ENCODE data around the gene RNASE13. TPM values are rescaled to one million over a fixed set of nuclear protein-coding genes. Genes with fewer than 3 reads are reported as not detected.
A peak's percentile ranks its signal among the peaks of the same experiment; 100 is the strongest.

Gene RNASE13
- total and polyA plus RNA-seq, 2 donors: not detected

DNA sequence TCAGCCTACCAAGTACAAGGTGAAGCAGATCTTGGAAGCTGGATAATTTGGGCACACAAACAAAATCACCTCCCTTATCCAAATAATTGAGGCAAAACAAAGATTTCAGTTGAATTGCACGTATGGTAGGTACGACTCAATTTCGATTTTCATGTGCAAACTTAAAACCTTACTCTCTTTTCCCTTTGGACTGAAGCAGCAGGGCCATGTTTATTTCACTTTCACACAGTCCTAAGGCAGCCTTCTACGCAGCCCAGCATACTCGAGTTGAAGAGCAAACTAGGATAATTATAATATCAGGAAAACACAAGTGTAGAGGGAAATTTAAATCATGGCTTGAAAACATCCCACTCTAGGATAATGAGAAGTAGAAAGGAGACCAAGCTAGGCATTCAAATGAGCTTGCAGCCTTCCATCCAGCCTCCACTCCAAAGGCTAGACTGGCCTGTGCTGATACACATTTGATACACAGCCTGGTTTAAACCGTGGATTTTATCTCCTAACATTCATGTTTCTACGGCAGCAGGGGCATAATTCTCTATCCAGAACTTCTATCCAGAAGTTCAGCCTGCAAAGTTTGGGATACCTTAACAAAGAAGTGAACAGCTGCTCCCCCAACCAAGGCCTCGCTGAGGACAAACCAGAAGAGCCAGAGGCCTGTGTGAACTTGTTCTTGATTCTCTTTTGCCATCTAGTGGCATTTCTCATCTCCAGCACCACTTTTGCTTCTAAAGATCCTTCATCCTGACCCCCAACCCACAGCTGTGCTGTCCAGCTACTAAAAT is 5.2 kb upstream of the RNASE13 start:
- peaks cover 0 to 5% of the 10 kb centered on the region in 2 donors for H3K27me3 ChIP-seq (ENCODE audit: control insufficient read depth in 2 of 2, insufficient read depth in 1 of 2, low read length in 1 of 2)
- 78% methylated on average over 8 of the region's 8 CpGs for WGBS
- no peaks in the 10 kb centered on the region for H3K36me3 ChIP-seq (ENCODE audit: control insufficient read depth in 2 of 2, insufficient read depth in 2 of 2, low read length in 1 of 2)
- peaks cover 0 to 6% of the 10 kb centered on the region in 2 donors for H3K4me1 ChIP-seq (ENCODE audit: control insufficient read depth in 2 of 2, insufficient read depth in 2 of 2, low read length in 2 of 2)
- no peak overlapping the region for H3K4me3 ChIP-seq (ENCODE audit: low read length in 2 of 2)
- no peaks in the 10 kb centered on the region for H3K9me3 ChIP-seq (ENCODE audit: control insufficient read depth in 2 of 2, insufficient read depth in 1 of 2, low read length in 1 of 2)
- DNase-seq (ENCODE audit: low read depth in 6 of 9, low spot score in 9 of 9): peak in 8 of 9 donors; percentile 23 to 65 (median 26)
- H3K27ac ChIP-seq (ENCODE audit: low read depth in 1 of 2, low read length in 1 of 2): no peak overlapping the region

DNA sequence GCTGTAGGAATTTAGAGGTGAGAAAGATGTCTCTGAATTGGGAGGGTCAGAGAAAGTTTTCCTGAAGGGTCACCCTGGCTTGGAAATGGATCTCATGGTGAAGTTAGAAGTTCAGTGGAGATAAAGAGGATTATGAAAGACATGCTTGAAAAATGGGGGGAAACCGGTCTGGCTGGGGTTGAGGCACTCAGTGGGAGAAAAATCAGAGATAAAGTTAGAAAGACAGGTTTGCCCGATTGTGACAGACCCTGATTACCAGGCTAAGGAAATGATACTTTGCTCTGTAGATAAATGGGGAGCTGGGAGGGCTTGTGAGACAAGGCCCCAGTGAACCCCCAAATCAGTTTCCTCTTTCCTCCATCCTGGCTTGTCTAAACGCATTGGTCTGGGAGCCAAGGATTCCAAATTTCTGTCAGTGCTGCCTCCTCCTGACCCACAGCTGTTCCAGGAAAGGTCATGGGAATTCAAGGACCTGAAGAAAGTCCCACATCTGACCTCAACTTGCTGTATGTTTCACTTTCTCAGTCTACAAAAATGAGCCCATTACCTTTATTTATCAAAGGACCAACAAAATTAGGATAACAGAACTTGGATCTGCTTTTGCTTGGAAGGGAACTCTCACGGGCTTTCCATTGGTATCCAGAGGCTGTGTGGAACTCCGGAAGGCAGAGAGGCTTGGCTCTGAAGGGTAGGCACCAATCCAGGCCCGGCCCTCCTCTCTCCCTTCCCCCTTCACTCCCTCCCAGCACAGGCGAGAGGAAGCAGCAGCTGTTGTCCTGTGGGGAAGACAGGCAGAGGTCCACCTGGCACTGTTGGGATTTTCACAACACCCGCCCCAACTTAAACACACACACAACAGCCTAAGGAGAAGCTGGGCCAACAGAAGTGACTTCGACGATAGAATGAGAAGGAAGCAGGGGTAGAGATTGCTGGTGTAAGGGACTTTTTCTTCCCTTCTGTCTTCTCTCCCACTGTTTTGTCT is 4.1 kb upstream of the RNASE13 start:
- DNase-seq (ENCODE audit: low read depth in 6 of 9, low spot score in 9 of 9): no peak
- H3K27me3 ChIP-seq (ENCODE audit: control insufficient read depth in 2 of 2, insufficient read depth in 1 of 2, low read length in 1 of 2): peaks cover 0 to 5% of the 10 kb centered on the region in 2 donors
- no peak overlapping the region for H3K4me3 ChIP-seq (ENCODE audit: low read length in 2 of 2)
- WGBS: 90% methylated on average over 10 of the region's 10 CpGs
- H3K4me1 ChIP-seq (ENCODE audit: control insufficient read depth in 2 of 2, insufficient read depth in 2 of 2, low read length in 2 of 2): peaks cover 0 to 2% of the 10 kb centered on the region in 2 donors
- no peaks in the 10 kb centered on the region for H3K36me3 ChIP-seq (ENCODE audit: control insufficient read depth in 2 of 2, insufficient read depth in 2 of 2, low read length in 1 of 2)
- no peaks in the 10 kb centered on the region for H3K9me3 ChIP-seq (ENCODE audit: control insufficient read depth in 2 of 2, insufficient read depth in 1 of 2, low read length in 1 of 2)
- H3K27ac ChIP-seq (ENCODE audit: low read depth in 1 of 2, low read length in 1 of 2): peak overlapping the region in 1 of 2 donors; percentile 2

- Histone ChIP-seq H3K4me3 (ENCODE audit: low read length in 2 of 2) (no peak overlapping the region), H3K4me1 (ENCODE audit: control insufficient read depth in 2 of 2, insufficient read depth in 2 of 2, low read length in 2 of 2) (peaks cover 0 to 2% of the 10 kb centered on the region in 2 donors), H3K9me3 (ENCODE audit: control insufficient read depth in 2 of 2, insufficient read depth in 1 of 2, low read length in 1 of 2) (no peaks in the 10 kb centered on the region), H3K27me3 (ENCODE audit: control insufficient read depth in 2 of 2, insufficient read depth in 1 of 2, low read length in 1 of 2) (peaks cover 0 to 3% of the 10 kb centered on the region in 2 donors), H3K36me3 (ENCODE audit: control insufficient read depth in 2 of 2, insufficient read depth in 2 of 2, low read length in 1 of 2) (no peaks in the 10 kb centered on the region), H3K27ac (ENCODE audit: low read depth in 1 of 2, low read length in 1 of 2) (no peak overlapping the region)
- DNase-seq (ENCODE audit: low read depth in 6 of 9, low spot score in 9 of 9): no peak
- 95% methylated on average over 3 of the region's 3 CpGs for WGBS
Observed at GRCh38 chr14:21037156-21037555, 2.5 kb upstream of the RNASE13 start.

- Histone ChIP-seq H3K4me1 (ENCODE audit: control insufficient read depth in 2 of 2, insufficient read depth in 2 of 2, low read length in 2 of 2) (peaks cover 0 to 2% of the 10 kb centered on the region in 2 donors), H3K27ac (ENCODE audit: low read depth in 1 of 2, low read length in 1 of 2) (no peak overlapping the region), H3K36me3 (ENCODE audit: control insufficient read depth in 2 of 2, insufficient read depth in 2 of 2, low read length in 1 of 2) (no peaks in the 10 kb centered on the region), H3K9me3 (ENCODE audit: control insufficient read depth in 2 of 2, insufficient read depth in 1 of 2, low read length in 1 of 2) (no peaks in the 10 kb centered on the region), H3K27me3 (ENCODE audit: control insufficient read depth in 2 of 2, insufficient read depth in 1 of 2, low read length in 1 of 2) (peaks cover 0 to 4% of the 10 kb centered on the region in 2 donors), H3K4me3 (ENCODE audit: low read length in 2 of 2) (no peak overlapping the region)
- no peak for DNase-seq (ENCODE audit: low read depth in 6 of 9, low spot score in 9 of 9)
- 87% methylated on average over 7 of the region's 7 CpGs for WGBS
Observed at GRCh38 chr14:21036751-21037150, 2.1 kb upstream of the RNASE13 start.

GRCh38 chr14:21033133-21033698 is 1.4 kb downstream of the RNASE13 start:
- Histone ChIP-seq H3K4me3 (ENCODE audit: low read length in 2 of 2) (no peak overlapping the region), H3K36me3 (ENCODE audit: control insufficient read depth in 2 of 2, insufficient read depth in 2 of 2, low read length in 1 of 2) (no peaks in the 10 kb centered on the region), H3K9me3 (ENCODE audit: control insufficient read depth in 2 of 2, insufficient read depth in 1 of 2, low read length in 1 of 2) (no peaks in the 10 kb centered on the region), H3K27me3 (ENCODE audit: control insufficient read depth in 2 of 2, insufficient read depth in 1 of 2, low read length in 1 of 2) (peaks cover 2 to 4% of the 10 kb centered on the region in 2 donors), H3K27ac (ENCODE audit: low read depth in 1 of 2, low read length in 1 of 2) (no peak overlapping the region), H3K4me1 (ENCODE audit: control insufficient read depth in 2 of 2, insufficient read depth in 2 of 2, low read length in 2 of 2) (no peaks in the 10 kb centered on the region)
- WGBS: 94% methylated on average over 4 of the region's 4 CpGs
- no peak for DNase-seq (ENCODE audit: low read depth in 6 of 9, low spot score in 9 of 9)

DNA sequence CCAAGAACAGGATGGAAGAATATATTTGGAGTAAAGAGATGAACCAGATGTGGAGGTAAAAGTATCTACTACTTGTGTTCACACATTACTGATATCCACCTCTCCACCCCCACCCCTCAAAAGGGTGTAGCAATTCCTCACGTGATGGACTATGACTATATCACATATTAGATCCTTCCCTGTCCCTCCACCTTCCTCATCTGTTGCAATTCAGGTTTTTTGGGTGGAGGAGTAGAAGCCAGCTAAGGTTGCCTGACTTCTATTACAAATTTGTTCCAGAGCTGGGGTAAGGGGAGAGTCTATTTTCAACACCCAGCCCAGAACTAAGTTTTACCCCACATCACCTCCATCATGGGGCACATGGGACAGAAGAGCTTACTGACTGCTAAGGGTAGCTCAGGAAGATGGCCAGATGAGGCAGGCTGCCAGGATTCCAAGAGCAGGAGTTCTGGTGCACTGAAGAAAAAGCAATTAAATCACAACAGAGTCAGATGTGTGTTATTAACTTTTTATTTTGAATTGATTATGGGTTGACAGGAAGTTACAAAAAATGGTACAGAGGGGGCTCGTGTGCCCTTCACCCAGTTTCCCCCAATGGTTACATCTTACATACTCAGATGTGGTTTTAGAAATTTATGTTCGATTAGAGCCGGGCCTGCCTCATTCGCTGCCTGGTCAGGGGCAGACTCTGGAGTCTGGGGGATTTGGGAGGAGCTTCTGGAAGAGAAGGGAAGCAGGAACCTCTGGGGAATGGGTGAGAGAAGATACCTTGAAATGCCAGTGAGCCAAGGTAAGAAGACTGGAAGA is 2.1 kb downstream of the RNASE13 start:
- Histone ChIP-seq H3K27ac (ENCODE audit: low read depth in 1 of 2, low read length in 1 of 2) (no peak overlapping the region), H3K36me3 (ENCODE audit: control insufficient read depth in 2 of 2, insufficient read depth in 2 of 2, low read length in 1 of 2) (no peaks in the 10 kb centered on the region), H3K4me1 (ENCODE audit: control insufficient read depth in 2 of 2, insufficient read depth in 2 of 2, low read length in 2 of 2) (no peaks in the 10 kb centered on the region), H3K27me3 (ENCODE audit: control insufficient read depth in 2 of 2, insufficient read depth in 1 of 2, low read length in 1 of 2) (peaks cover 2 to 4% of the 10 kb centered on the region in 2 donors), H3K4me3 (ENCODE audit: low read length in 2 of 2) (no peak overlapping the region), H3K9me3 (ENCODE audit: control insufficient read depth in 2 of 2, insufficient read depth in 1 of 2, low read length in 1 of 2) (no peaks in the 10 kb centered on the region)
- no peak for DNase-seq (ENCODE audit: low read depth in 6 of 9, low spot score in 9 of 9)
- 91% methylated on average over 5 of the region's 5 CpGs for WGBS

GRCh38 chr14:21030531-21030930 is 4.1 kb downstream of the RNASE13 start:
- DNase-seq (ENCODE audit: low read depth in 6 of 9, low spot score in 9 of 9): no peak
- Histone ChIP-seq H3K4me1 (ENCODE audit: control insufficient read depth in 2 of 2, insufficient read depth in 2 of 2, low read length in 2 of 2) (peaks cover 0 to under 1% of the 10 kb centered on the region in 2 donors), H3K36me3 (ENCODE audit: control insufficient read depth in 2 of 2, insufficient read depth in 2 of 2, low read length in 1 of 2) (no peaks in the 10 kb centered on the region), H3K9me3 (ENCODE audit: control insufficient read depth in 2 of 2, insufficient read depth in 1 of 2, low read length in 1 of 2) (no peaks in the 10 kb centered on the region), H3K4me3 (ENCODE audit: low read length in 2 of 2) (no peak overlapping the region), H3K27ac (ENCODE audit: low read depth in 1 of 2, low read length in 1 of 2) (no peak overlapping the region), H3K27me3 (ENCODE audit: control insufficient read depth in 2 of 2, insufficient read depth in 1 of 2, low read length in 1 of 2) (peaks cover 7 to 18% of the 10 kb centered on the region in 2 donors)
- WGBS: 96% methylated on average over 12 of the region's 12 CpGs

DNA sequence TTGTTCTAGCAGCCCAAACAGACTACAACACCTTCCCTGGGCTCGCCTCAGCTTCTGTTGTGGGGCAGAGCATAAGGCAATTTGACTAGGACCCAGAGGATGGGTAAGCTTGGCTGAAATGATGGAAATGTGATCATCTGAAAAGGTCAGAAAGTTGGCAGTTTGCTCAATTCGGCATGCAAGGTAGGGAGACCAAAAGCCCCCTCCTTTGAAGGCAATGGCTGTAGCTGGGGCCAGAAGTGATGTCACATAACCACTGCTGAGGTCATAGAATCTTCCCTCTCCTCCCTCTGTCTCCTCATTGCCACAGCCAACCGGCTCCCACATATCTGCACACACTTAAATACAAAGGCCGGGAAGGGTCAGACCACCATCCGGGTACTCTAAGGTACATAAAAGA is 4.7 kb downstream of the RNASE13 start, which contains the start of gene TPPP2:
TSS of gene TPPP2 (plus strand) at position 301 of the 400 bp plus-strand sequence. CDS start 365 bp downstream, outside the sequence.
- Histone ChIP-seq H3K27ac (ENCODE audit: low read depth in 1 of 2, low read length in 1 of 2) (no peak within 1 kb of the TSS), H3K4me1 (ENCODE audit: control insufficient read depth in 2 of 2, insufficient read depth in 2 of 2, low read length in 2 of 2) (peaks cover 0 to 5% of the 10 kb centered on the region in 2 donors), H3K36me3 (ENCODE audit: control insufficient read depth in 2 of 2, insufficient read depth in 2 of 2, low read length in 1 of 2) (no peaks in the 10 kb centered on the region), H3K9me3 (ENCODE audit: control insufficient read depth in 2 of 2, insufficient read depth in 1 of 2, low read length in 1 of 2) (no peaks in the 10 kb centered on the region), H3K27me3 (ENCODE audit: control insufficient read depth in 2 of 2, insufficient read depth in 1 of 2, low read length in 1 of 2) (peaks cover 11 to 23% of the 10 kb centered on the region in 2 donors), H3K4me3 (ENCODE audit: low read length in 2 of 2) (no peak within 1 kb of the TSS)
- WGBS: 96% methylated on average over 5 of the region's 5 CpGs
- DNase-seq (ENCODE audit: low read depth in 6 of 9, low spot score in 9 of 9): no peak

Measured in thymus (tissue), 11 donors.